ENCODE measurements around the gene SPX.

- TF ChIP-seq CTCF (IDR thresholded peaks at IDR 0.05), result no peak
- no peak for TF ChIP-seq EZH2 (IDR thresholded peaks at IDR 0.05)
- no peak for TF ChIP-seq EZH2phosphoT487 (IDR thresholded peaks at IDR 0.05)
These were observed 40.1 kb upstream of the SPX start for GRCh38 chr12:21485998-21486397.

All from neural progenitor cell (in vitro differentiated cells).